ENCODE results near the gene POGZ.

GRCh38 chr1:151425103-151425502, 34.2 kb downstream of the POGZ start:
- TF ChIP-seq CTCF (IDR thresholded peaks at IDR 0.05; ENCODE audit: insufficient read depth, low read length) (no peak), POLR2AphosphoS5 (IDR thresholded peaks at IDR 0.05; ENCODE audit: low read depth) (no peak), GABPA (IDR thresholded peaks at IDR 0.05; ENCODE audit: low read depth) (no peak)
